Kidney epithelial cell (primary cell): ENCODE measurements around the gene VPS13C. TPM values are rescaled to one million over a fixed set of nuclear protein-coding genes. Genes with fewer than 3 reads are reported as not detected.
"Not testable (repeated sequence)": the region's sequence is repeated elsewhere in the genome, so short reads cannot be mapped to it uniquely, and the experiment has no call there.

ENCODE experiments used
- DNase-seq: peaks from one replicate; pipeline ENCODE4 v3.0.0-alpha.2; 2010; ENCODE audit warnings: low read depth
- H3K27me3 ChIP-seq: 2 replicates; pipeline ENCODE4 v1.6.0; 2011; ENCODE audit warnings: low read length; ENCODE audit not compliant: control insufficient read depth, insufficient read depth
- H3K36me3 ChIP-seq: 2 replicates; pipeline ENCODE4 v1.5.1; 2011; ENCODE audit warnings: low read length; ENCODE audit not compliant: control insufficient read depth, insufficient read depth
- H3K4me3 ChIP-seq: 2 replicates; pipeline ENCODE4 v1.5.1; 2011; ENCODE audit warnings: low read depth, mild to moderate bottlenecking, control low read depth, low read length
- total RNA-seq: library from RNA; depleted of rRNA; stranded (reverse); fragments of >200 nt; gene quantifications from 2 replicates; pipeline ENCODE4 v1.2.3, GENCODE V29; 2015
- TF ChIP-seq, protein P1 (sequence below): IDR thresholded peaks from 2 replicates; pipeline ENCODE4 v1.5.1; 2011; ENCODE audit warnings: mild to moderate bottlenecking, moderate library complexity, low read length, control low read depth, inconsistent platforms; ENCODE audit not compliant: insufficient read depth, poor library complexity, severe bottlenecking

Gene VPS13C
- total RNA-seq, 1 donor from 2014 or later = 48.3 TPM

DNA sequence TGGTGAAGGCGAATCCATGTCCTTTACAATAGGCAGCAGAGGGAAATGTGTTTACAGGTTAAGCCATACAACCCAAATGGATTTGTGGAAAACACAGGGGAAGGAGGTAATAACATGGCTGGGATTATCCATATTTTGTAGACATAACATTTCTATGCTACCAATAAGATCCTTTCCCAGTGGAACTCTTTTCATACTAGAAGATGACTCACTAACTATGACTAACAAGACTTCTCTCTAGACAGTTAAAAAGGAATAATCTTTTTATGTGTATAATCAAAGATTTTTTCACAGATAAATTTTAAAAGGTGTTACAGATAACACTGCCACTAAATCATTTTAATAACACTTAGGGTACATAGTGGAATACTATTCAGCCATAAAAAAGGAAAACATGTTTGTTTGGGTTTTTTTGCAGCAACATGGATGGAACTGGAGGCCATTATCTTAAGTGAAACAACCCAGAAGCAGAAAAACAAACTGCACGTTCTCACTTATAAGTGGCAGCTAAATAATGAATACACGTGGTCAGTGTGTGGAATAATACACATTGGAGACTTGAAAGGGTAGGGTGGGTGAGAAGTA is 39.6 kb downstream of the VPS13C start:
- H3K4me3 ChIP-seq = no peak overlapping the region
- no peak for DNase-seq
- H3K36me3 ChIP-seq = no peaks in the 10 kb centered on the region
- H3K27me3 ChIP-seq = no peaks in the 10 kb centered on the region
- TF ChIP-seq, protein P1, sequence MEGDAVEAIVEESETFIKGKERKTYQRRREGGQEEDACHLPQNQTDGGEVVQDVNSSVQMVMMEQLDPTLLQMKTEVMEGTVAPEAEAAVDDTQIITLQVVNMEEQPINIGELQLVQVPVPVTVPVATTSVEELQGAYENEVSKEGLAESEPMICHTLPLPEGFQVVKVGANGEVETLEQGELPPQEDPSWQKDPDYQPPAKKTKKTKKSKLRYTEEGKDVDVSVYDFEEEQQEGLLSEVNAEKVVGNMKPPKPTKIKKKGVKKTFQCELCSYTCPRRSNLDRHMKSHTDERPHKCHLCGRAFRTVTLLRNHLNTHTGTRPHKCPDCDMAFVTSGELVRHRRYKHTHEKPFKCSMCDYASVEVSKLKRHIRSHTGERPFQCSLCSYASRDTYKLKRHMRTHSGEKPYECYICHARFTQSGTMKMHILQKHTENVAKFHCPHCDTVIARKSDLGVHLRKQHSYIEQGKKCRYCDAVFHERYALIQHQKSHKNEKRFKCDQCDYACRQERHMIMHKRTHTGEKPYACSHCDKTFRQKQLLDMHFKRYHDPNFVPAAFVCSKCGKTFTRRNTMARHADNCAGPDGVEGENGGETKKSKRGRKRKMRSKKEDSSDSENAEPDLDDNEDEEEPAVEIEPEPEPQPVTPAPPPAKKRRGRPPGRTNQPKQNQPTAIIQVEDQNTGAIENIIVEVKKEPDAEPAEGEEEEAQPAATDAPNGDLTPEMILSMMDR = no peak

DNA sequence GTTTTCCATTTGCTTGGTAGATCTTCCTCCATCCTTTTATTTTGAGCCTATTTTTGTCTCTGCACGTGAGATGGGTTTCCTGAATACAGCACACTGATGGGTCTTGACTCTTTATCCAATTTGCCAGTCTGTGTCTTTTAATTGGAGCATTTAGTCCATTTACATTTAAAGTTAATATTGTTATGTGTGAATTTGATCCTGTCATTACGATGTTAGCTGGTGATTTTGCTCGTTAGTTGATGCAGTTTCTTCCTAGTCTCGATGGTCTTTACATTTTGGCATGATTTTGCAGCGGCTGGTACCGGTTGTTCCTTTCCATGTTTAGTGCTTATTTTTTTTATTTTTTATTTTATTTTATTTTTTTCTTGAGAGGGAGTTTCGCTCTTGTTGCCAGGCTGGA is 54.9 kb downstream of the VPS13C start:
- H3K4me3 ChIP-seq, DNase-seq: not testable (repeated sequence)

GRCh38 chr15:61997786-61998185 is 62.5 kb downstream of the VPS13C start:
- no peak for DNase-seq
- TF ChIP-seq, protein P1 = no peak
- H3K27me3 ChIP-seq = no peaks in the 10 kb centered on the region

More for the DNA sequence above, 54.9 kb downstream of the VPS13C start:
- not testable (repeated sequence) for H3K36me3 ChIP-seq, H3K27me3 ChIP-seq

GRCh38 chr15:61996056-61996635 is 64.1 kb downstream of the VPS13C start:
- no peak for DNase-seq
- Histone ChIP-seq H3K4me3 (no peak overlapping the region), H3K36me3 (no peaks in the 10 kb centered on the region), H3K27me3 (no peaks in the 10 kb centered on the region)
- TF ChIP-seq, protein P1 = no peak

More at GRCh38 chr15:61997786-61998185, 62.5 kb downstream of the VPS13C start:
- Histone ChIP-seq H3K36me3 (no peaks in the 10 kb centered on the region), H3K4me3 (no peak overlapping the region)

GRCh38 chr15:61994216-61994615 is 66.0 kb downstream of the VPS13C start:
- no peaks in the 10 kb centered on the region for H3K36me3 ChIP-seq
- H3K4me3 ChIP-seq = no peak overlapping the region
- DNase-seq = no peak
- TF ChIP-seq, protein P1 = no peak
- no peaks in the 10 kb centered on the region for H3K27me3 ChIP-seq

DNA sequence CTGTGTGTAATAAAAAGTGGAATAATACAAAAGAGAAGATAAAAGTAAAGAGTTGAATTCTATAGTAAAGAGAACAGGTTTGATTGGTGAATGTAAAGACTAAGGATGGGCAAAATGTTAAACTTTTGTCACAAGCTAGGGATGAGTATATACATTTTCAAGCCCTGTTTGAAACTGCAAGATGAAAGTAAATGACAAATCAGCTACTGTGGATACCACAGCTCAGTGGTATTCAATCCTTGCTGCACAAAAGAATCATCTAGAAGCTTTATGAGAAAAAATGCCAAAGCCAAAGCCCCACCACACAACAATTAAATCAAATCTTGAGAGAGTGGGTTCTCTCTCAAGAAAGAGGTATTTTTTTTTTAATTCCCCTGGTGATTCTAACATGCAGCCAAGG is 67.7 kb downstream of the VPS13C start:
- DNase-seq = no peak
- Histone ChIP-seq H3K27me3 (no peaks in the 10 kb centered on the region), H3K36me3 (no peaks in the 10 kb centered on the region), H3K4me3 (no peak overlapping the region)
- TF ChIP-seq, protein P1 = no peak
